ENCODE results near the gene PHACTR4.

GRCh38 chr1:28428990-28429520 is 59.5 kb downstream of the PHACTR4 start:
- no peak for TF ChIP-seq CTCF (IDR thresholded peaks at IDR 0.05)
- no peak for TF ChIP-seq POLR2A (IDR thresholded peaks at IDR 0.05)
